ENCODE results near the gene CHRND. TPM values are rescaled to one million over a fixed set of nuclear protein-coding genes. Genes with fewer than 3 reads are reported as not detected.
A peak's percentile ranks its signal among the peaks of the same experiment; 100 is the strongest.

Gene CHRND
- total RNA-seq, 1 donor from 2014 or later = not detected

DNA sequence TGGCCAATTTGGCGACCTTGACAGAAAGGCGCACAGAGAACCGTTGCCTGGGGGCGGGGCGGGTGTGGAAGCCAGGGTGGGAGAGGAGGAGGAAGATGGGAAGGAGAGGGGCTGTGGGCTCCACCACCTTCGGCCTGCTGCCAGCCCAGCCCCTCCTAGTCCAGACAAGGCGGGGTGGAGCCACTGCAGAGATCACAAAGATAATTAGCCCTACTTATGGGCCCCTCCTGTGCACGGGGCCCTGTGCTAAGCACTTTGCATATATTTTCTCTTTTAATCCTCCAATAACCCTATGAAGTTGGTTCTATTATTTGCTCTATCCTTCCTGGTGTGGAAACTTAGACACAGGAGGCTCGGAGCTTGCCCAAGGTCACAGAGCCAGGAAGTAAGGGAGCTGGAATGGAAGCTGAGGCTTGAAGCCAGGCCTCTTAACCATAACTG is 24.6 kb upstream of the CHRND start:
- DNase-seq (ENCODE audit: low read depth) = no peak
- no peak overlapping the region for H3K4me3 ChIP-seq (ENCODE audit: low read depth, low read length)
- no peak for TF ChIP-seq CTCF (conservative IDR thresholded peaks at IDR 0.05; ENCODE audit: low read depth, low read length)

DNA sequence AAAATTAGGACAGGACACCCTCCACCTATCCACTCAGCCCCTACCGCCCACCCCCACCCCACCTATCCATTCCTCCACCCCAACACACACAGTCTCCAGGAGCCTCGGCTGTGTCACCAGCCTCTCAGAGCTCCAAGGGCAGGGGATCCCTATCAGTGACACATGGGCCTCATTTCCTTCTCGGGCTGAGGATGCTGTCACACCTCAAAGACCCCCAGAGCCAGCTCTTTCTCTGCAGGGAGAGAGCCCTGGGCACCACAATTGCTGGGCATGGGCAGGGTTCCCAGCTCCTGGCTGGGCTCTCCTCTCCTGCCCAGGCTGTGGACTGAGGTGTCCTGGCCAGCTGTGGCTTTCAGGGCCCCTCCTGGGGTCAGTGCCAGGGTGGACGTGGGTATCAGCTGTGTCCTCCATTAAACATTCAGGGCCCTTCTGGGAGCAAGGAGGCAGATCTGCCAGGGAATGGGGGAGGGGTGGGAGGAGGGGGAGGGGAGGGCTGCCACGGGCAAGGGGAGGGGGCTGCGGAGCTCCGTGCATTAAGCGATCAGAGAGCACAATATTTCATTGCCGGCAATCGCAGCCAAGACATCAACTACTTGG is 24.1 kb upstream of the CHRND start:
- TF ChIP-seq CTCF (conservative IDR thresholded peaks at IDR 0.05; ENCODE audit: low read depth, low read length) = no peak
- DNase-seq (ENCODE audit: low read depth) = no peak
- H3K4me3 ChIP-seq (ENCODE audit: low read depth, low read length) = no peak overlapping the region

DNA sequence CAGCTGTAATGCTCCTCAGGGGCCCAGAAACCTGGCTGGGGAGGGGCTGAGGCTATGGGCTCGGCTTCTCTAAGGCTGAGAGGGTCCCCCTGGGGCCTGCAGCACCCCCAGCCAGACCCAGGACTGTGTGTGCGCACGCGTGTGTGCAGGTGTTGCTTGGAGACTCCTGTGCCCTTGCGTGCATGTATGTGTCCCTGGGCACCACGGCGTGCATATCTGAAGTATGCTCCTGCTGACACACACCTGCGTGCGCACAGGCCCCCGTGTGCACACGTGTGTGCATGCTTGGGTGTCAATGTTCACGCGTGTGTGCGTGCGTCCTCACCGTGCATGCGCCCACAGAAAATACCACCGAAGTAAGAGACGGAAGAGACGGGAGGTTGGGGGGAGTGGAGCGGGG is 23.4 kb upstream of the CHRND start:
- no peak for DNase-seq (ENCODE audit: low read depth)
- no peak for TF ChIP-seq CTCF (conservative IDR thresholded peaks at IDR 0.05; ENCODE audit: low read depth, low read length)

GRCh38 chr2:232502911-232503808 is 22.8 kb upstream of the CHRND start:
- H3K4me3 ChIP-seq (ENCODE audit: low read depth, low read length) = peak overlapping the region; percentile 31
- no peak for DNase-seq (ENCODE audit: low read depth)
- TF ChIP-seq CTCF (conservative IDR thresholded peaks at IDR 0.05; ENCODE audit: low read depth, low read length) = no peak

More for the DNA sequence above, 23.4 kb upstream of the CHRND start:
- no peak overlapping the region for H3K4me3 ChIP-seq (ENCODE audit: low read depth, low read length)

GRCh38 chr2:232503809-232504323 is 22.1 kb upstream of the CHRND start:
- H3K4me3 ChIP-seq (ENCODE audit: low read depth, low read length) = no peak overlapping the region
- no peak for TF ChIP-seq CTCF (conservative IDR thresholded peaks at IDR 0.05; ENCODE audit: low read depth, low read length)
- no peak for DNase-seq (ENCODE audit: low read depth)

- no peak overlapping the region for H3K4me3 ChIP-seq (ENCODE audit: low read depth, low read length)
- DNase-seq (ENCODE audit: low read depth) = no peak
- no peak for TF ChIP-seq CTCF (conservative IDR thresholded peaks at IDR 0.05; ENCODE audit: low read depth, low read length)
These were observed 21.5 kb upstream of the CHRND start for GRCh38 chr2:232504438-232504837.

Data from epithelial cell of proximal tubule (primary cell).